ENCODE results near the gene AURKA.

Gene AURKA

GRCh38 chr20:56371977-56372376, 20.0 kb downstream of the AURKA start:
- DNase-seq (ENCODE audit: extremely low read depth, low read depth) = no peak
- TF ChIP-seq CTCF (IDR thresholded peaks at IDR 0.05; ENCODE audit: low read depth, low read length) = no peak

GRCh38 chr20:56369179-56369578, 22.8 kb downstream of the AURKA start:
- DNase-seq (ENCODE audit: extremely low read depth, low read depth) = no peak
- no peak for TF ChIP-seq CTCF (IDR thresholded peaks at IDR 0.05; ENCODE audit: low read depth, low read length)

GRCh38 chr20:56368351-56369134, 23.5 kb downstream of the AURKA start:
- no peak for TF ChIP-seq CTCF (IDR thresholded peaks at IDR 0.05; ENCODE audit: low read depth, low read length)
- no peak for DNase-seq (ENCODE audit: extremely low read depth, low read depth)

- TF ChIP-seq CTCF (IDR thresholded peaks at IDR 0.05; ENCODE audit: low read depth, low read length) = no peak
Observed at GRCh38 chr20:56363491-56363890, 28.5 kb downstream of the AURKA start.

GRCh38 chr20:56362833-56363413, 29.1 kb downstream of the AURKA start:
- no peak for TF ChIP-seq CTCF (IDR thresholded peaks at IDR 0.05; ENCODE audit: low read depth, low read length)
- no peak for DNase-seq (ENCODE audit: extremely low read depth, low read depth)

More at GRCh38 chr20:56363491-56363890, 28.5 kb downstream of the AURKA start:
- DNase-seq (ENCODE audit: extremely low read depth, low read depth) = no peak

GRCh38 chr20:56361900-56362299, 30.1 kb downstream of the AURKA start:
- TF ChIP-seq CTCF (IDR thresholded peaks at IDR 0.05; ENCODE audit: low read depth, low read length) = no peak

GRCh38 chr20:56360908-56361205, 31.2 kb downstream of the AURKA start:
- no peak for TF ChIP-seq CTCF (IDR thresholded peaks at IDR 0.05; ENCODE audit: low read depth, low read length)
- DNase-seq (ENCODE audit: extremely low read depth, low read depth) = no peak

More at GRCh38 chr20:56361900-56362299, 30.1 kb downstream of the AURKA start:
- DNase-seq (ENCODE audit: extremely low read depth, low read depth) = no peak

All from AG09319 (cell line).